ENCODE measurements around the gene EML5.

DNA sequence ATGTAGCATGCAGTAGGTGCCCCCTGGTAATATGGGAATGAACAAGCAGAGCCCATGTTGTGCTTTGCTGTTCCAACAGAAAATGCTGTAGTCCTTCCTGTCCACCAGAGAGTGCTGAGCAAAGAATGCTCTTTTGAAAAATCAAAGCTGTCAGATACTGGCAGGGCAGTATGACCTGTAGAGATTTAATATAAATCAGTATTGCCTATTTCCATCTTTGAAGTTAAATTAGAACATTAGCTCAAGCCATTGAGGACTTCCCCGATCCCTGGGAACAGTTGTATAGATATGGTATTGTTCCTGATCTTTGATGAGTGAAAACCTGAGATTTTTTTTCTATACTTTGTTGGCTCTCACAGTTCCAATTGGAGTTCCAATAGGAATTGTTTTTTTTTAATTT, 44.7 kb upstream of the EML5 start:
- TF ChIP-seq, protein P1, sequence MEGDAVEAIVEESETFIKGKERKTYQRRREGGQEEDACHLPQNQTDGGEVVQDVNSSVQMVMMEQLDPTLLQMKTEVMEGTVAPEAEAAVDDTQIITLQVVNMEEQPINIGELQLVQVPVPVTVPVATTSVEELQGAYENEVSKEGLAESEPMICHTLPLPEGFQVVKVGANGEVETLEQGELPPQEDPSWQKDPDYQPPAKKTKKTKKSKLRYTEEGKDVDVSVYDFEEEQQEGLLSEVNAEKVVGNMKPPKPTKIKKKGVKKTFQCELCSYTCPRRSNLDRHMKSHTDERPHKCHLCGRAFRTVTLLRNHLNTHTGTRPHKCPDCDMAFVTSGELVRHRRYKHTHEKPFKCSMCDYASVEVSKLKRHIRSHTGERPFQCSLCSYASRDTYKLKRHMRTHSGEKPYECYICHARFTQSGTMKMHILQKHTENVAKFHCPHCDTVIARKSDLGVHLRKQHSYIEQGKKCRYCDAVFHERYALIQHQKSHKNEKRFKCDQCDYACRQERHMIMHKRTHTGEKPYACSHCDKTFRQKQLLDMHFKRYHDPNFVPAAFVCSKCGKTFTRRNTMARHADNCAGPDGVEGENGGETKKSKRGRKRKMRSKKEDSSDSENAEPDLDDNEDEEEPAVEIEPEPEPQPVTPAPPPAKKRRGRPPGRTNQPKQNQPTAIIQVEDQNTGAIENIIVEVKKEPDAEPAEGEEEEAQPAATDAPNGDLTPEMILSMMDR (IDR thresholded peaks at IDR 0.05) = no peak
- no peak for TF ChIP-seq POLR2A (IDR thresholded peaks at IDR 0.05)
